Large intestine (tissue), 3 donors: Measurements from ENCODE around the gene OVOL1. TPM values are rescaled to one million over a fixed set of nuclear protein-coding genes. Genes with fewer than 3 reads are reported as not detected.

Experiments
- DNase-seq, 2 donors: peaks; one replicate each; pipeline versions ENCODE4 v3.0.0 to v3.0.0-alpha.2; 2013
- H3K27ac ChIP-seq: one replicate; pipeline ENCODE4 v1.5.1; 2013; ENCODE audit warnings: low read length
- H3K27me3 ChIP-seq: 2 replicates; pipeline ENCODE4 v1.6.1; 2013; ENCODE audit warnings: low read length; ENCODE audit not compliant: control insufficient read depth, insufficient read depth
- H3K36me3 ChIP-seq: 2 replicates; pipeline ENCODE4 v1.6.1; 2013; ENCODE audit warnings: low read length; ENCODE audit not compliant: control insufficient read depth, insufficient read depth
- H3K4me1 ChIP-seq: one replicate; pipeline ENCODE4 v1.6.1; 2013; ENCODE audit warnings: low read length; ENCODE audit not compliant: control insufficient read depth, insufficient read depth
- H3K4me3 ChIP-seq: one replicate; pipeline ENCODE4 v1.5.1; 2013; ENCODE audit warnings: low read length
- H3K9me3 ChIP-seq: one replicate; pipeline ENCODE4 v1.6.1; 2013; ENCODE audit warnings: mild to moderate bottlenecking, low read depth, low read length, moderate library complexity; ENCODE audit not compliant: control insufficient read depth
- whole genome bisulfite sequencing: methylation state at CpG from one replicate; pipeline ENCODE4 v1.1.5; 2013; ENCODE audit warnings: low lambda C conversion rate; ENCODE audit not compliant: insufficient coverage; 5-methylcytosine and 5-hydroxymethylcytosine counted together
- polyA plus RNA-seq: library from polyadenylated mRNA; unstranded; fragments of 120-200 nt; gene quantifications from one replicate; pipeline ENCODE4 v1.2.1, GENCODE V29; 2013

OVOL1 gene
- polyA plus RNA-seq, 1 donor: 32.6 TPM

DNA sequence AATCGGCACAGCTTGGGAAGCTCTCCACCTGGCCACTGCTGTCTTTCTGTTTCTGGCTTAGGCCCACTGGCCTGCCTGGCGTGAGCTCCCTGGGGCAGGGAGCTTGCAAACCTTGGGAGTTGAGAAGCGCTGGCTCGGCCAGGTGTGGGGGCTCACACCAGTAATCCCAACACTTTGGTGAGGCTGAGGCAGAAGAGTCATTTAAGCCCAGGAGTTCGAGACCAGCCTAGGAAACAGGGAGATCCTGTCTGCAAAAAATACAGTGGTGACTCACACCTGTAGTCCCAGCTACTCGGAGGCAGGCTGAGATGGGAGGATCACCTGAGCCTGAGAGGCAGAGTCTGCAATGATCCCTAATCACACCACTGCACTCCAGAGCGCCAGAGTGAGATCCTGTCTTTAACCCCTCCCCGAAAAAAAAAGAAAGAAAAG lies 10.1 kb upstream of the OVOL1 start:
- no peak overlapping the region for H3K4me3 ChIP-seq
- H3K9me3 ChIP-seq: peaks cover 16% of the 10 kb centered on the region
- no peaks in the 10 kb centered on the region for H3K27me3 ChIP-seq
- H3K4me1 ChIP-seq: peaks cover 20% of the 10 kb centered on the region
- WGBS: no CpG with 5 or more reads among the region's 8 CpGs
- peaks cover 34% of the 10 kb centered on the region for H3K36me3 ChIP-seq
- DNase-seq: no peak
- peak overlapping the region; percentile 10 for H3K27ac ChIP-seq

DNA sequence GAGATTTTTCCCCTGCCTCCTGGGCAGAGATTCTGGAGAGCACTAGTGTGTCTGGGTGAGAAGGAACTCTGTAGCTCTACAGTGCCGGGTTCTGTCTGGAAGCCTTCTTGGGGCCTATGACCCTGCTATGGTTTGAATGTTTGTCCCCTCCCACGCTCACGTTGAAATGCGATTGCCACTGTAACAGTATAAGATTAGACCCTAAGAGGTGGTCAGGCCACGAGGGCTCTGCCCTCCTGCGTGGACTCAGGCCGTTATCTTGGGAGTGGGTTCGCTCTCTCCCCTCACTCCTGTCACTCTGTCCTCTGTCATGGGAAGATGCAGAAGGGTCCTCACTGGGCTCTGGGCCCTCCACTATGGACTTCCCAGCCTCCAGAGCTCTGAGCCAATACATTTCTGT lies 9.6 kb upstream of the OVOL1 start:
- Histone ChIP-seq H3K4me3 (no peak overlapping the region), H3K9me3 (peaks cover 17% of the 10 kb centered on the region), H3K36me3 (peaks cover 34% of the 10 kb centered on the region), H3K27me3 (peaks cover 2% of the 10 kb centered on the region), H3K4me1 (peaks cover 25% of the 10 kb centered on the region), H3K27ac (no peak overlapping the region)
- no CpG with 5 or more reads among the region's 8 CpGs for WGBS
- no peak for DNase-seq

DNA sequence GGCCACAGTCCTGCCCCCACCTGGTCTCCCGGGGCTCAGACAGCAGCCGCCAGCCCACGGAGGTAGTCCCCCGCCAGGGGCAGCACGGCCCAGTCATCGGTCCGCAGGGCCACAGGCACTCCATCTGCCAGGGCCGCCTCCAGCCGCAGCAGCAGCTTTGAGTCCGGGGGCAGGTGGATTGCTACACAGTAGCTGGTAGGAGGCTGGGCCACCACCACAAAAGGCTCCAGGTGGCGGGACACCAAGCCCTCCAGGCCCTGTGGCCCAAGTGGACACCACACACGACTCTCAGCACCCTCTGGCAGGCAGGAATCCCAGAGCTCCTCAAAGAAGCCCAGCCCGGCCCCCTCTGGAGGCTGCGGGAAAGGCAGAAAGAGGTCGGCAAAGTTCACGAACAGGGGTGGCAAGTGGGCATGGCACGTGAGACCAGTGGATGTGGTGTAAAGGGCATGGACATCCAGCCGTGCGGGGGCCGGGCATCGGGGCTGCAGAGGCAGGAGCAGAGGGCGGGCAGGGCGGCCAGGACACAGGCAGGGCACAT lies 9.0 kb upstream of the OVOL1 start:
- Histone ChIP-seq H3K4me1 (peaks cover 27% of the 10 kb centered on the region), H3K4me3 (no peak overlapping the region)
- no CpG with 5 or more reads among the region's 23 CpGs for WGBS

DNA sequence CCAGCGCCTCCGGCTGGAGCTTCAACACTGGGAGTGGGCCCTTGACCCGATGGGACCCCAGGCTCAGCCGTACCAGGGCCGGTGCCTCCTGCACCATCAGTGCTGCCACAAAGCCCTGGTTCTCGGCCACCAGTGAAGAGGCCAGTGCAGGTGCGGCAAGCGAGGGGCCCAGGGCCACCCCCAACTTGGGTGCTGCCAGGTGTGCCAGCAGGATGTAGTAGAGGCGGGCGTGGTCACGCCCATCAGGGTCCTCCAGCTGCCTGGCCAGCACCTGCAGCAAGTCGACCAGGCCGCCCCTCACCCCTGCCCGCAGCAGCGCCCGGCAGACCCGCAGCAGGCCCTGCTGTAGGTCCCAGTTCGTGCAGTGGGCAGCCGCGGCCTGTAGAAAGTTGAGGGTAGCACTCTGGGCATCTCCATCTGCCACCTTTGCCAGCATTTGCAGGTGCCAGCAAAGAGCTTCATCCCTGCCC lies 8.4 kb upstream of the OVOL1 start:
- H3K4me3 ChIP-seq: no peak overlapping the region
- no peak for DNase-seq
- peaks cover 17% of the 10 kb centered on the region for H3K9me3 ChIP-seq
- WGBS: no CpG with 5 or more reads among the region's 20 CpGs
- H3K36me3 ChIP-seq: peaks cover 34% of the 10 kb centered on the region
- H3K27ac ChIP-seq: no peak overlapping the region
- peaks cover 2% of the 10 kb centered on the region for H3K27me3 ChIP-seq
- peaks cover 27% of the 10 kb centered on the region for H3K4me1 ChIP-seq

More for the DNA sequence above, 9.0 kb upstream of the OVOL1 start:
- peaks cover 2% of the 10 kb centered on the region for H3K27me3 ChIP-seq
- no peak for DNase-seq
- peaks cover 17% of the 10 kb centered on the region for H3K9me3 ChIP-seq
- peaks cover 34% of the 10 kb centered on the region for H3K36me3 ChIP-seq
- H3K27ac ChIP-seq: no peak overlapping the region

DNA sequence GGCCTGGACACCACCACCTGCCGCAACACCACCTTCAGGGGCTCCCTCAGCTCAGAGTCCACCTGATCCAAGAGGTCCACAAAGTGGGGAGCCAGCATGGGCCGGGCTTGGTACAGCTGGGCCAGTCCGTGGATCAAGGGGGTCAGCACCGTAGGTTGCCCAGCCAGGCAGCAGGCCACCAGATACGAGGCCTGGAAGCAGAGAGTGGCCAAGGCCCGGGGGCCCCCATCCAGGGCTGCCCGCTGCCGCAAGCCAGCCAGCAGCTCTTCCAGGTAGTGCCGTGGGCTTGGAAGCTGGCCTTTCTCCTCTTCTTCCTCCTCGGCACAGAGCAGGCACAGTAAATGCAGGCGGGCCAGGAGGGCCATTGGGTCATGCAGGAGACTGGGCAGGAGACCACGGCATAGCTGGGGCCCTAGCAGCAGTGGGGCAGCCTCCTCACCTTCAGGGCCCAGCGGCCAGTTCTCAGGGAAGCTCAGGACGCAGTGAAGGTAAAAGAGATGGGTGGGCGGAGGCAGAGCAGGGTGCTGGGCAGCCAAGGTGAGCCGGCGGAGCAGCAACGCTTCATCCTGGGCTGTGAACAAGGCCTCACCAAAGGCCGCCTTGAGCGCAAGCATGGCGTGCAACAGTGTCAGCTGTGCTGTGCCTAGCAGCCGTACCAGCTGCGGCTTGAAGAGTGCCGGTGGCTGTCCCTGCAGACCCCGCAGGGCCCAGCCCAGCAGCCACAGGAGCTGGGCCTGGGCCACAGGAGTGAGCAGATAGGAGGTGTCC lies 7.8 kb upstream of the OVOL1 start:
- H3K9me3 ChIP-seq: peaks cover 17% of the 10 kb centered on the region
- H3K4me1 ChIP-seq: peaks cover 27% of the 10 kb centered on the region
- H3K27ac ChIP-seq: no peak overlapping the region
- peaks cover 2% of the 10 kb centered on the region for H3K27me3 ChIP-seq
- peak overlapping the region; percentile 97 for H3K4me3 ChIP-seq
- peaks cover 34% of the 10 kb centered on the region for H3K36me3 ChIP-seq
- WGBS: no CpG with 5 or more reads among the region's 25 CpGs
- DNase-seq: no peak

DNA sequence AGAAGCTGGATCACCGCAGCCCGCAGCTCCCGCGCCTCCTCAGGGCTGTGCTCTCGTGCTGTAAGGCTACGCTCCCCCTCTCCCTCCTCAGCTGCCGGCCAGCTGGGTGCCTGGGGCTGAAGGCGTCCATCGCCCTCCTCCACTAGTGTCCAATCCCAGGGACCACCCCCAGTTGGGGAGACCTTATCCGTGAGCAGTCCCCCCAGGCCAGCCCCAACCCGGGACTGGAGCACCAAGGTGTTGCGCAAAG lies 7.3 kb upstream of the OVOL1 start:
- Histone ChIP-seq H3K27me3 (peaks cover 2% of the 10 kb centered on the region), H3K9me3 (peaks cover 17% of the 10 kb centered on the region), H3K4me3 (peak overlapping the region; percentile 97), H3K27ac (peak overlapping the region; percentile 45), H3K36me3 (peaks cover 34% of the 10 kb centered on the region), H3K4me1 (peaks cover 27% of the 10 kb centered on the region)
- no CpG with 5 or more reads among the region's 12 CpGs for WGBS
- DNase-seq: no peak

DNA sequence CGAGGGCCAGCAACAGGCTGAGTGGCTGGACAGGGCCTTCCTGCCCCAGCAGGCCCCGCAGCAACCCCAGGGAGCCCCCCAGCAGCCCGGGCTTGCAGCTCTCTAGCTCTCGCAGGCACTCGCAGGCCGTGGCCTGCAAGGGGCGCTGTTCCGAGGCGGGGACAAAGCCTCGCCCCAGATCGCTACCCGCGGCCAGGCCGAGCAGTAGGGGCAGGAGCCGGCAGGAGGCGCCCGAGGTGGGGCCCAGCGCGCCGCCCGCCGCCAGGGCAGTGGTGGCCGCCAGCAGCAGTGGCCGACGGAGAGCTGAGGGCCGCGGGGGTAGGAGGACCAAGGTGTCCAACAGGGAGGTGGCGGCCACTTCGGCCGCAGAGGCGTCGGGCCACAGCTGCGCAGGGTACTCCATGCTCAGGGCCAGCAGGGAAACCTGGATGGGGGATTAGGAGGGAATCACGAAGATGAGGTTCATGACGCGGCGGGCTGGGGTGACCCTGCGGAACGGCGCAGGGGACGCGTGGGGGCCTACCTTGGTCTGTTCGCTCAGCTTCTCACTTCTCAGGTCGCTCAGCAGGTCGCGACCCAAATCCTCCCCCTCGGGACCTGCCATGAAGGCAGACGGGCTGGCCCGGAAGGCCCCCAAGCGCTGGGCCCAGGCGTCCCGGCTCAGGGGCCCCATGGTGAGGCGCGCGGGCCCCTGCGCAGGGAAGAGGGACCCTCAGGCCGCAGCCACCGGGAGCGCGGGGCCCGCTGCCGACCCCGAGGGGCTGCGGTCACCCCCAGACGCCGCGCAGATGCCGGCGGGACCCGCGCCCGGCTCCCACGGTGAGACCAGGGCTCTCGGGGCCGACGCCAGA lies 6.7 kb upstream of the OVOL1 start:
- Histone ChIP-seq H3K36me3 (peaks cover 34% of the 10 kb centered on the region), H3K4me1 (peaks cover 27% of the 10 kb centered on the region), H3K4me3 (peak overlapping the region; percentile 97), H3K27me3 (peaks cover 2% of the 10 kb centered on the region), H3K9me3 (peaks cover 17% of the 10 kb centered on the region), H3K27ac (peak overlapping the region; percentile 85)
- WGBS: no CpG with 5 or more reads among the region's 76 CpGs
- DNase-seq: peak; percentile 75 to 80

DNA sequence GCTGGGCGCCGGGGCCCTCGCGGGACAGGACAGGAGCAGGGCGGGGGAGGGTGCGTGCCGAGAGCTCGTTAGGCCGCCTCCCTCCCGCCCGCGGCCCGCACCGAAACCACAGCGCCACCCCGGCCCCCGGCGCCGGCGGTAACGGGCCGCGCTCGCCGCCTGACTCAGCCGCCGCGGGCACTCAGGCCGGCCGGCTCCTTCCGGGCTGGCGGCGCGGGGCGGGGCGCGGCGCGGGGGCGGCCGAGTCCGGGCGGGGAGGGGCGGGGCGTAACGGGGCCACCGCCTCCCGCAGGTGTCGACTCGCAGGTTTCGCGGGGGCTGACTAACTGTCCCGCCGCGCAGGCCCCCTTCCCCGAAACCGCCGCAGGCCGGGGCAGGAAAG lies 6.1 kb upstream of the OVOL1 start, which contains the start of gene AP5B1:
Gene AP5B1, minus strand, starts transcription at position 207 of the 382 bp plus-strand sequence. CDS start 385 bp downstream, outside the sequence.
- peaks cover 34% of the 10 kb centered on the region for H3K36me3 ChIP-seq
- DNase-seq: peak in 1 of 2 donors; percentile 82
- no CpG with 5 or more reads among the region's 59 CpGs for WGBS
- H3K4me1 ChIP-seq: peaks cover 29% of the 10 kb centered on the region
- H3K9me3 ChIP-seq: peaks cover 17% of the 10 kb centered on the region
- H3K4me3 ChIP-seq: peak within 1 kb of the TSS; percentile 97
- peaks cover 7% of the 10 kb centered on the region for H3K27me3 ChIP-seq
- H3K27ac ChIP-seq: peak within 1 kb of the TSS; percentile 85

DNA sequence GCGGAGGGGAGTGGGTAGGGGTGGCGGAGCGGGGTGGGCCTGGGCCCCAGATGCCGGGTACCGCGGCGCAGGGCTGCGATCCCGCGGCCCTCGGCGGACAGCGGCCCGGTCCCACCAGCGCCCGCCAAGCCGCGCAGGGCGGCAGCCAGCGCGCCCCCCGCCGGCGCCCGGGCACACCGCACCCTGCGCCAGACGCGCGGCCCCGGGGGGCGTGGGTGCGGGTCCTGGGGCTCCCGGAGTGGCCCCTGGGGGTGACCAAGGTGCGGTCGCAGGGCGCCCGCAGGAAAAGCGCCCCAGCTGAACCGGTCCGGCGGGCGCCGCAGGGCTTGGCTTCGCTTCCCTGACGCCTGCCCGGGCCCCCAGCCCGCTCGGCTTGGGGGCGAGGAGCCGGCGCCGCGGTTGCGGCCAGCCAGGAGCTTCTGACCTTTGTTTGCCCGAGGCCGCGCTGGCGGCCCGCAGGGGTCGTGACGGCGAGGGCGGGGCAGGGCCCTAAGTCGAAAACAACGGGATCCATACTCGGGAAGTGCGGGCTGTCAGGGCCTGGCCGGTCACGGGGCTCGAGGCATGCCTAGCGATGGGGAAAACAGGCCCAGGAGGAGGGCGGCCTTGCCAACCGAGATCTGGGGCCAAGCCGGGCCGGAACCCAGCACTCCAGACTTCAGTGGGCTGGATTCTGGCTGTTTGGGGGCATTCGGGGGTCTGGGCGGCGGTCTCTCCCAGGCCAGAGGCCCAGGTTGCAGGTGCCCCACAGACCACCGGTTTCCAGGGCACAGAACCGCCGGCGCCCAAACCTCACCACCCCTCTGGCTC lies 5.5 kb upstream of the OVOL1 start:
- no peak for DNase-seq
- H3K27me3 ChIP-seq: peaks cover 12% of the 10 kb centered on the region
- peaks cover 19% of the 10 kb centered on the region for H3K9me3 ChIP-seq
- no CpG with 5 or more reads among the region's 83 CpGs for WGBS
- peak overlapping the region; percentile 41 for H3K4me3 ChIP-seq
- peaks cover 32% of the 10 kb centered on the region for H3K36me3 ChIP-seq
- H3K4me1 ChIP-seq: peaks cover 34% of the 10 kb centered on the region
- H3K27ac ChIP-seq: peak overlapping the region; percentile 53
